Left hindlimb (tissue), 1 donor: Measurements from ENCODE around the gene DLG4.
A peak's percentile ranks its signal among the peaks of the same experiment; 100 is the strongest.

Source experiments
- DNase-seq: peaks from one replicate; pipeline ENCODE4 v3.0.0-alpha.2; 2018

The DLG4 gene

GRCh38 chr17:7248796-7249195, 29.2 kb upstream of the DLG4 start:
- no peak for DNase-seq

- DNase-seq = no peak
These were observed 27.1 kb upstream of the DLG4 start for GRCh38 chr17:7246779-7247178.

- DNase-seq = peak; percentile 17
These were observed 24.2 kb upstream of the DLG4 start for GRCh38 chr17:7243838-7244237.

- DNase-seq = no peak
These were observed 23.8 kb upstream of the DLG4 start for GRCh38 chr17:7243453-7243729.

GRCh38 chr17:7242717-7243452, 23.2 kb upstream of the DLG4 start:
- DNase-seq = peak; percentile 96

GRCh38 chr17:7241783-7242716, 22.4 kb upstream of the DLG4 start, which contains the start of gene GABARAP:
Gene GABARAP (minus strand): TSS chr17:7242449. CDS start chr17:7242330, 119 bp downstream.
- peak; percentile 97 for DNase-seq

GRCh38 chr17:7241090-7241733, 21.6 kb upstream of the DLG4 start:
- peak; percentile 24 for DNase-seq

GRCh38 chr17:7240375-7240774, 20.7 kb upstream of the DLG4 start:
- no peak for DNase-seq

- peak; percentile 100 for DNase-seq
These were observed 19.7 kb upstream of the DLG4 start, which contains the start of gene PHF23 for GRCh38 chr17:7239091-7240027. Gene PHF23 (minus strand): TSS chr17:7239457. CDS start chr17:7239279, 178 bp downstream.

- DNase-seq = peak; percentile 72
These were observed 18.9 kb upstream of the DLG4 start for GRCh38 chr17:7238420-7239090.

GRCh38 chr17:7237761-7238419, 18.3 kb upstream of the DLG4 start:
- peak; percentile 84 for DNase-seq

GRCh38 chr17:7237266-7237760, 17.7 kb upstream of the DLG4 start:
- no peak for DNase-seq

GRCh38 chr17:7236808-7237207, 17.2 kb upstream of the DLG4 start:
- no peak for DNase-seq

GRCh38 chr17:7235693-7236665, 16.3 kb upstream of the DLG4 start:
- DNase-seq = no peak

- peak; percentile 97 for DNase-seq
These were observed 14.7 kb upstream of the DLG4 start, which contains the start of gene DVL2 for GRCh38 chr17:7234083-7234951. Gene DVL2 (minus strand): TSS chr17:7234517. CDS start chr17:7234262, 255 bp downstream.

- no peak for DNase-seq
These were observed 14.1 kb upstream of the DLG4 start for GRCh38 chr17:7233701-7234082.

- no peak for DNase-seq
These were observed 12.5 kb upstream of the DLG4 start for GRCh38 chr17:7232114-7232513.

- DNase-seq = peak; percentile 30
These were observed 9.9 kb upstream of the DLG4 start for GRCh38 chr17:7229504-7229903.

GRCh38 chr17:7228920-7229319, 9.3 kb upstream of the DLG4 start:
- no peak for DNase-seq
